Loucy (cell line): ENCODE measurements around the gene BAG3.

Source experiments
- H2AFZ ChIP-seq: fragments of 200-600 bp; sonication (generic); 2 replicates; pipeline ENCODE4 v1.6.0; 2016; ENCODE audit warnings: antibody characterized with exemption, mild to moderate bottlenecking, low read length, moderate library complexity
- H3F3A ChIP-seq: fragments of 200-600 bp; 2 replicates; pipeline ENCODE4 v1.6.0; 2016; ENCODE audit warnings: antibody characterized with exemption, low read depth, mild to moderate bottlenecking
- H3K27me3 ChIP-seq: fragments of 200-600 bp; sonication (generic); 2 replicates; pipeline ENCODE4 v1.6.1; 2014; ENCODE audit warnings: low read length, mild to moderate bottlenecking; ENCODE audit not compliant: insufficient read depth, poor library complexity, severe bottlenecking
- H3K36me3 ChIP-seq: fragments of 200-600 bp; sonication (generic); 2 replicates; pipeline ENCODE4 v1.6.1; 2016; ENCODE audit warnings: low read length; ENCODE audit not compliant: insufficient read depth
- H3K4me1 ChIP-seq: fragments of 200-600 bp; sonication (generic); 2 replicates; pipeline ENCODE4 v1.5.1; 2014; ENCODE audit warnings: low read length, mild to moderate bottlenecking; ENCODE audit not compliant: insufficient read depth, poor library complexity, severe bottlenecking
- H3K4me2 ChIP-seq: fragments of 200-600 bp; sonication (generic); 2 replicates; pipeline ENCODE4 v1.6.0; 2014; ENCODE audit warnings: antibody characterized with exemption, low read length, low read depth, mild to moderate bottlenecking; ENCODE audit not compliant: poor library complexity, severe bottlenecking
- H3K4me3 ChIP-seq: fragments of 200-600 bp; sonication (generic); 2 replicates; pipeline ENCODE4 v1.5.1; 2014; ENCODE audit warnings: low read length, mild to moderate bottlenecking, mixed read lengths; ENCODE audit not compliant: poor library complexity, severe bottlenecking
- H3K79me2 ChIP-seq: fragments of 200-600 bp; sonication (generic); 2 replicates; pipeline ENCODE4 v1.6.1; 2014; ENCODE audit warnings: low read length; ENCODE audit not compliant: insufficient read depth
- H3K9ac ChIP-seq: fragments of 200-600 bp; sonication (generic); 2 replicates; pipeline ENCODE4 v1.6.0; 2014; ENCODE audit warnings: mild to moderate bottlenecking, low read depth, low read length, moderate library complexity; ENCODE audit not compliant: poor library complexity, severe bottlenecking
- H3K9me2 ChIP-seq: fragments of 200-600 bp; sonication (generic); replicated peaks from 2 replicates; pipeline ENCODE4 v1.6.1; 2016; ENCODE audit warnings: low read depth, low read length, mixed read lengths
- H3K9me3 ChIP-seq: fragments of 200-600 bp; sonication (generic); 2 replicates; pipeline ENCODE4 v1.6.1; 2014; ENCODE audit warnings: mild to moderate bottlenecking, antibody characterized with exemption, low read length, low read depth; ENCODE audit not compliant: insufficient read depth
- H4K20me1 ChIP-seq: fragments of 200-600 bp; sonication (generic); 2 replicates; pipeline ENCODE4 v1.6.0; 2014; ENCODE audit warnings: antibody characterized with exemption, low read length, mild to moderate bottlenecking; ENCODE audit not compliant: insufficient read depth, poor library complexity, severe bottlenecking
- EZH2phosphoT487 ChIP-seq: fragments of 200-600 bp; IDR thresholded peaks from 2 replicates; pipeline ENCODE4 v1.6.1; 2018; ENCODE audit warnings: antibody characterized with exemption, mild to moderate bottlenecking, moderate library complexity, borderline replicate concordance
- TF ChIP-seq, protein P1 (sequence below): fragments of 200-600 bp; sonication (generic); conservative IDR thresholded peaks from 2 replicates; pipeline ENCODE4 v1.5.1; 2014; ENCODE audit warnings: mild to moderate bottlenecking, antibody characterized with exemption, low read length

The BAG3 gene

DNA sequence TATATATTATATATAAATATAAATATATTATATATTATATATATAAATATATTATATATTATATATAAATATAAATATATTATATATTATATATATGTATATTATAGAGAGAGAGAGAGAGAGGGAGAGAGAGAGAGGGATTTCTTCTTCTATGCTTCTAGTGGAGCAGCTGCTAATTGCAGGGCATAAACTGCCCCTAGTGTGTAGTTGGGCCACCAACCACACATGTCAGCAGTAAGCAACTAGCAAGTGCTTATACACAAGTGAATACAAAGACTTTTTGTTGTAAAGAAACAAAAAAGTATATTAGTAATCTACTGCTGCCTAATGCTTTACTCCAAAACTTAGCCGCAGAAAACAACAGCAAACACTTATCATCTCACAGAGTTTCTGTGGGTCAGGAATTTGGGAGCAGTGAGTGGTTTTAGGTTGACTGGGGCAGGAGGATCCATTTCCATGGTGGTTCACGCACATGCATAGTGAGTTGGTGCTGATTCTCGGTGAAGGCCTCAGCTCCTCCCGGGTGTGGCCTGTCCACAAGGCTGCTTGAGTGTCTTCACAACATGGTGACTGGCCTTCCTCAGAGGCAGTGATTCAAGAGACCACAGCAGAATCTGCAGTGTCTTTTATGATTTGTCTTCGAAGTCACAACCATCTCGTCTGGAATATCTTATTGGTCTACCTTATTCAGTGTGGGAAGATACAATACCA lies 25.5 kb upstream of the BAG3 start:
- Histone ChIP-seq H3K4me3 (no peak overlapping the region), H4K20me1 (no peaks in the 10 kb centered on the region), H3K4me1 (peaks cover 3% of the 10 kb centered on the region), H3K9me3 (no peaks in the 10 kb centered on the region), H3K9ac (no peak overlapping the region), H3K4me2 (no peak overlapping the region), H3K9me2 (no peaks in the 10 kb centered on the region), H3K79me2 (no peaks in the 10 kb centered on the region), H3K36me3 (no peaks in the 10 kb centered on the region), H2AFZ (no peak overlapping the region), H3K27me3 (no peaks in the 10 kb centered on the region), H3F3A (no peaks in the 10 kb centered on the region)
- TF ChIP-seq, protein P1, sequence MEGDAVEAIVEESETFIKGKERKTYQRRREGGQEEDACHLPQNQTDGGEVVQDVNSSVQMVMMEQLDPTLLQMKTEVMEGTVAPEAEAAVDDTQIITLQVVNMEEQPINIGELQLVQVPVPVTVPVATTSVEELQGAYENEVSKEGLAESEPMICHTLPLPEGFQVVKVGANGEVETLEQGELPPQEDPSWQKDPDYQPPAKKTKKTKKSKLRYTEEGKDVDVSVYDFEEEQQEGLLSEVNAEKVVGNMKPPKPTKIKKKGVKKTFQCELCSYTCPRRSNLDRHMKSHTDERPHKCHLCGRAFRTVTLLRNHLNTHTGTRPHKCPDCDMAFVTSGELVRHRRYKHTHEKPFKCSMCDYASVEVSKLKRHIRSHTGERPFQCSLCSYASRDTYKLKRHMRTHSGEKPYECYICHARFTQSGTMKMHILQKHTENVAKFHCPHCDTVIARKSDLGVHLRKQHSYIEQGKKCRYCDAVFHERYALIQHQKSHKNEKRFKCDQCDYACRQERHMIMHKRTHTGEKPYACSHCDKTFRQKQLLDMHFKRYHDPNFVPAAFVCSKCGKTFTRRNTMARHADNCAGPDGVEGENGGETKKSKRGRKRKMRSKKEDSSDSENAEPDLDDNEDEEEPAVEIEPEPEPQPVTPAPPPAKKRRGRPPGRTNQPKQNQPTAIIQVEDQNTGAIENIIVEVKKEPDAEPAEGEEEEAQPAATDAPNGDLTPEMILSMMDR, result no peak
- no peak for TF ChIP-seq EZH2phosphoT487

DNA sequence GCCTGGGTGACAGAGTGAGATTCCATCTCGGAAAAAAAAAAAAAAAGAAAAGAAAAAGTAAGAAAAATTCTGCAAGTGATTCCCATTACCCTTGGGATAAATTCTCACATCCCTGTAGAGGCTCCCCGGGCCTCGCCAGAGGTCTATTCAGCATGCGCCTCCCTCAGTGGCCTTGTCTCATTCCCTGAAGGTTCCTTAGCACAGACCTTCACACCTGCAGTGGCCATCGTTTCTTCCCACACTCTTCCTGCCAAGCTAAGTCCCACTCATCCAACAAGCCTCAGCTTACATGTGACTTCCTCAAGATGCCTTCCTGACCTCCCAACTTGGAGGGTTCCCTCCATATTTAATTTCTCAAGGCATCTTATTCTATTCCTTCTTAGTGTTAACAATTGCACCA lies 20.9 kb upstream of the BAG3 start:
- TF ChIP-seq EZH2phosphoT487, result no peak
- TF ChIP-seq, protein P1, result no peak
- Histone ChIP-seq H4K20me1 (no peaks in the 10 kb centered on the region), H3K27me3 (no peaks in the 10 kb centered on the region), H3K4me3 (no peak overlapping the region), H3K79me2 (no peaks in the 10 kb centered on the region), H3F3A (no peaks in the 10 kb centered on the region), H3K4me1 (no peaks in the 10 kb centered on the region), H3K36me3 (no peaks in the 10 kb centered on the region), H3K9ac (no peak overlapping the region), H2AFZ (no peak overlapping the region), H3K9me2 (no peaks in the 10 kb centered on the region), H3K4me2 (no peak overlapping the region), H3K9me3 (no peaks in the 10 kb centered on the region)

DNA sequence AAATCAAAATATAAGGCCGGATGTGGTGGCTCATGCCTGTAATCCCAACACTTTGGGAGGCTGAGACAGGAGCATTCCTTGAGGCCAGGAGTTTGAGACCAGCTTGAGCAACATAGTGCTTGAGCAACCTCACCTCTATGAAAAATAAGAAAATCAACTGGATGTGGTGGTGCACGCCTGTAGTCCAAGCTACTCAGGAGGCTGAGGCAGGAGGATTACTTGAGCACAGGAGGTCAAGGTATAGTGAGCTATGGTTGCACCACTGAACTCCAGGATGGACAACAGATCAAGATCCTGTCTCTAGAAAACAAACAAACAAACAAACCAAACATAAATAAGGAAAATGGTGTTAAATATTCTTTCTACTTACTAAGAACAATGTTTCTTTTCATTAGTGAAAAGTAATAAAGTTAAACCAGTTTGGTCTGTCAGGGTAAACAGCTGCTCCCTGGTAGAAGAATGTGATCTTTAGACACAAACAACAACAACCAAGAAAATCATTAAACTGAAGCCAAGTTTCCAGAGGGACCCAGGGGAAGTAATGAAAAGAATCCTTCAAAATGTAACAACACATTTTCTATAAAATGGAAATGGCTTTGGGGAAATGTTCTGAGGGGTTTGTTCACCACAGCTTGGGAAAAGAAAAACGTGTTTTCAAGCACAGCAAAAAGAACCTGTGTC lies 17.5 kb upstream of the BAG3 start:
- no peak for TF ChIP-seq EZH2phosphoT487
- TF ChIP-seq, protein P1, result no peak
- no peaks in the 10 kb centered on the region for H3K9me2 ChIP-seq
- H4K20me1 ChIP-seq, result no peaks in the 10 kb centered on the region
- H3K4me2 ChIP-seq, result no peak overlapping the region
- no peak overlapping the region for H3K4me3 ChIP-seq
- no peaks in the 10 kb centered on the region for H3K9me3 ChIP-seq
- no peaks in the 10 kb centered on the region for H3F3A ChIP-seq
- H2AFZ ChIP-seq, result no peak overlapping the region
- H3K27me3 ChIP-seq, result no peaks in the 10 kb centered on the region
- no peak overlapping the region for H3K9ac ChIP-seq
- H3K79me2 ChIP-seq, result no peaks in the 10 kb centered on the region
- no peaks in the 10 kb centered on the region for H3K36me3 ChIP-seq
- H3K4me1 ChIP-seq, result no peaks in the 10 kb centered on the region
